K562 (cell line): ENCODE data around the gene EN1. TPM values are rescaled to one million over a fixed set of nuclear protein-coding genes. Genes with fewer than 3 reads are reported as not detected.

Source experiments
- CBX8 ChIP-seq: fragments of 200-600 bp; sonication (generic); IDR thresholded peaks from 2 replicates; pipeline ENCODE4 v1.6.1; 2012; ENCODE audit warnings: borderline replicate concordance, mixed run types, low read depth, mild to moderate bottlenecking, moderate library complexity, mixed read lengths, low read length, control low read depth, inconsistent platforms; ENCODE audit not compliant: poor library complexity, severe bottlenecking; ENCODE audit errors: extremely low read depth
- CEBPG ChIP-seq, 3 experiments: fragments of 200-800 bp in 1 of 3; sonication (Bioruptor generic) in 1 of 3; sonication (generic) in 1 of 3; formaldehyde crosslinking in 1 of 3; IDR thresholded peaks in 2 of 3; conservative IDR thresholded peaks in 1 of 3; 2 replicates each; pipeline versions ENCODE4 v1.6.1 to v1.8.0; 2016 to 2022; ENCODE audit warnings: missing compliant biosample characterization in 2 of 3, missing genetic modification characterization in 2 of 3, mild to moderate bottlenecking in 1 of 3, missing genetic modification reagents in 1 of 3
- CSDE1 ChIP-seq, 2 experiments: fragments of 450-650 bp; IDR thresholded peaks; 2 replicates each; pipeline ENCODE4 v1.6.1; 2016; ENCODE audit warnings: mild to moderate bottlenecking in 1 of 2
- FOXM1 ChIP-seq, 2 experiments: fragments of 450-650 bp in 1 of 2; sonication (generic) in 1 of 2; formaldehyde crosslinking in 1 of 2; IDR thresholded peaks; 2 replicates each; pipeline versions ENCODE4 v1.6.1 to v1.9.0; 2017 to 2022; ENCODE audit warnings: low read depth in 2 of 2, mild to moderate bottlenecking in 2 of 2, missing genetic modification reagents in 1 of 2, moderate library complexity in 1 of 2
- HMG20B ChIP-seq: fragments of 250-450 bp; sonication (Bioruptor Pico); IDR thresholded peaks from 2 replicates; pipeline ENCODE4 v1.5.0; 2021; ENCODE audit warnings: mild to moderate bottlenecking
- MTF1 ChIP-seq: fragments of 250-450 bp; sonication (Bioruptor Pico); IDR thresholded peaks from 2 replicates; pipeline ENCODE4 v1.9.0; 2021; ENCODE audit warnings: moderate library complexity, mild to moderate bottlenecking, inconsistent platforms, borderline replicate concordance
- NEUROD1 ChIP-seq: fragments of 150-350 bp; IDR thresholded peaks from 2 replicates; pipeline ENCODE4 v1.6.1; 2014; ENCODE audit warnings: borderline replicate concordance, low read length, low read depth; ENCODE audit not compliant: partially characterized antibody
- NFATC3 ChIP-seq: fragments of 450-650 bp; IDR thresholded peaks from 2 replicates; pipeline ENCODE4 v1.6.1; 2017; ENCODE audit warnings: mild to moderate bottlenecking
- PHF20 ChIP-seq: fragments of 450-650 bp; IDR thresholded peaks from 2 replicates; pipeline ENCODE4 v1.6.1; 2018; ENCODE audit not compliant: partially characterized antibody
- RB1 ChIP-seq: fragments of 450-650 bp; IDR thresholded peaks from 2 replicates; pipeline ENCODE4 v1.6.1; 2017; ENCODE audit warnings: low read depth, mild to moderate bottlenecking
- RHOXF2B ChIP-seq: fragments of 250-450 bp; sonication (Bioruptor Pico); conservative IDR thresholded peaks from 2 replicates; pipeline ENCODE4 v1.5.1; 2021
- SMARCA4 ChIP-seq: fragments of 450-650 bp; IDR thresholded peaks from 2 replicates; pipeline ENCODE4 v1.6.1; 2016
- SREBF2 ChIP-seq: sonication (generic); formaldehyde crosslinking; IDR thresholded peaks from 2 replicates; pipeline ENCODE4 v1.4.0; 2020; ENCODE audit warnings: mild to moderate bottlenecking, missing genetic modification reagents
- TAL1 ChIP-seq: fragments of 450-650 bp; IDR thresholded peaks from 2 replicates; pipeline ENCODE4 v1.6.1; 2016; ENCODE audit warnings: mild to moderate bottlenecking
- TFAM ChIP-seq: fragments of 250-450 bp; sonication (Bioruptor Pico); conservative IDR thresholded peaks from 2 replicates; pipeline ENCODE4 v1.5.0; 2021; ENCODE audit warnings: mild to moderate bottlenecking, moderate library complexity
- ZKSCAN8 ChIP-seq: fragments of 200-800 bp; sonication (Bioruptor generic); IDR thresholded peaks from 2 replicates; pipeline ENCODE4 v1.6.1; 2016; ENCODE audit warnings: missing genetic modification characterization, missing compliant biosample characterization
- ZNF282 ChIP-seq: sonication (generic); formaldehyde crosslinking; IDR thresholded peaks from 2 replicates; pipeline ENCODE4 v1.8.1; 2023; ENCODE audit warnings: missing genetic modification reagents
- ZNF347 ChIP-seq: fragments of 450-650 bp; formaldehyde crosslinking; IDR thresholded peaks from 2 replicates; pipeline ENCODE4 v1.4.0; 2020; ENCODE audit warnings: low read depth, mild to moderate bottlenecking, moderate library complexity
- polyA plus RNA-seq, 8 experiments: library from polyadenylated mRNA; depleted of rRNA in 4 of 8; stranded (reverse) in 5 of 8; unstranded in 3 of 8; fragments of >200 nt; fragmentation: Nextera tagmentation in 2 of 8; fragmentation: Illumina TruSeq in 1 of 8; extraction: Ambion mirVana in 2 of 8; extraction: Trizol in 1 of 8; gene quantifications; 2 replicates each; pipeline versions ENCODE4 v1.2.1 to v1.2.3, GENCODE V29; 2011 to 2014; ENCODE audit warnings: inconsistent platforms in 1 of 8, missing spikeins in 1 of 8
- total RNA-seq, 7 experiments: library from RNA; depleted of rRNA in 6 of 7; stranded (reverse); fragments of >200 nt in 6 of 7; fragmentation: Illumina TruSeq in 2 of 7; extraction: Trizol in 2 of 7; gene quantifications; 2 replicates each; pipeline versions ENCODE4 v1.2.1 to v1.2.3, GENCODE V29; 2011 to 2021; ENCODE audit warnings: low replicate concordance in 1 of 7
- TF ChIP-seq, protein P1 (sequence below): fragments of 250-450 bp; sonication (Bioruptor Pico); IDR thresholded peaks from 2 replicates; pipeline ENCODE4 v1.8.0; 2022; ENCODE audit warnings: inconsistent platforms
- TF ChIP-seq, protein P2 (sequence below): fragments of 200-800 bp; sonication (Bioruptor generic); IDR thresholded peaks from 2 replicates; pipeline ENCODE4 v1.6.1; 2017; ENCODE audit warnings: missing genetic modification characterization, missing compliant biosample characterization
- TF ChIP-seq, protein P3 (sequence below): fragments of 250-450 bp; sonication (Bioruptor Pico); IDR thresholded peaks from 2 replicates; pipeline ENCODE4 v1.8.0; 2021; ENCODE audit warnings: mild to moderate bottlenecking, moderate library complexity
- TF ChIP-seq, protein P4 (sequence below): sonication (generic); formaldehyde crosslinking; IDR thresholded peaks from 2 replicates; pipeline ENCODE4 v1.4.0; 2020; ENCODE audit warnings: mild to moderate bottlenecking, missing genetic modification reagents

The EN1 gene
- total and polyA plus RNA-seq, 9 of the 15 experiments (the other 6 are each of a cell fraction or from before 2014, with no cell fraction given), result 0.06 to 2.0 (median 0.51) TPM

DNA sequence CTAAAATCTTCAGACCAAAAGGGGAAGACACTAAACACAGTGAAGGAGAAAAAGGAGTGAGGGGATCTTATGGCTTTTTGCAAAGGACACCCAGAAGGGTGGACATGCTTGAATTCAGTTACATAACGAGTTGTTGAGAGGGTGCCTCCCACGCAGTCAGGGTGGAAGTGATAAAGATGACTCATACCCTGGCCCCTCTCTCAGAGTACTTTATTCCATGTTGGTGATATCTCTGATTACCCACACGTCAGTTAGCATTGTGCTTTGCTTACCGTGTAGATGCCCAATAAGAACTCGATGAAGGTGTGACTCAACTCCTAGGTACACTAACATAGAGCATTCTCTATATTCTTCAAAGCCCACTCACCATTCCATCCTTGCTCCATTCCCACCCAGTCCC, 44.4 kb downstream of the EN1 start (continued):
- no peak for TF ChIP-seq ZKSCAN8 (CRISPR knock-in tag)
- TF ChIP-seq, protein P1, sequence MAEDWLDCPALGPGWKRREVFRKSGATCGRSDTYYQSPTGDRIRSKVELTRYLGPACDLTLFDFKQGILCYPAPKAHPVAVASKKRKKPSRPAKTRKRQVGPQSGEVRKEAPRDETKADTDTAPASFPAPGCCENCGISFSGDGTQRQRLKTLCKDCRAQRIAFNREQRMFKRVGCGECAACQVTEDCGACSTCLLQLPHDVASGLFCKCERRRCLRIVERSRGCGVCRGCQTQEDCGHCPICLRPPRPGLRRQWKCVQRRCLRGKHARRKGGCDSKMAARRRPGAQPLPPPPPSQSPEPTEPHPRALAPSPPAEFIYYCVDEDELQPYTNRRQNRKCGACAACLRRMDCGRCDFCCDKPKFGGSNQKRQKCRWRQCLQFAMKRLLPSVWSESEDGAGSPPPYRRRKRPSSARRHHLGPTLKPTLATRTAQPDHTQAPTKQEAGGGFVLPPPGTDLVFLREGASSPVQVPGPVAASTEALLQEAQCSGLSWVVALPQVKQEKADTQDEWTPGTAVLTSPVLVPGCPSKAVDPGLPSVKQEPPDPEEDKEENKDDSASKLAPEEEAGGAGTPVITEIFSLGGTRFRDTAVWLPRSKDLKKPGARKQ (CRISPR knock-in tag), result no peak
- no peak for TF ChIP-seq TFAM (CRISPR knock-in tag)
- TF ChIP-seq CEBPG (CRISPR knock-in tag; IDR thresholded peaks at IDR 0.05), result no peak
- no peak for TF ChIP-seq CEBPG (tag; conservative IDR thresholded peaks at IDR 0.05 in 1 of 2, IDR thresholded peaks at IDR 0.05 in 1 of 2)
- TF ChIP-seq ZNF282, result no peak
- TF ChIP-seq, protein P2, sequence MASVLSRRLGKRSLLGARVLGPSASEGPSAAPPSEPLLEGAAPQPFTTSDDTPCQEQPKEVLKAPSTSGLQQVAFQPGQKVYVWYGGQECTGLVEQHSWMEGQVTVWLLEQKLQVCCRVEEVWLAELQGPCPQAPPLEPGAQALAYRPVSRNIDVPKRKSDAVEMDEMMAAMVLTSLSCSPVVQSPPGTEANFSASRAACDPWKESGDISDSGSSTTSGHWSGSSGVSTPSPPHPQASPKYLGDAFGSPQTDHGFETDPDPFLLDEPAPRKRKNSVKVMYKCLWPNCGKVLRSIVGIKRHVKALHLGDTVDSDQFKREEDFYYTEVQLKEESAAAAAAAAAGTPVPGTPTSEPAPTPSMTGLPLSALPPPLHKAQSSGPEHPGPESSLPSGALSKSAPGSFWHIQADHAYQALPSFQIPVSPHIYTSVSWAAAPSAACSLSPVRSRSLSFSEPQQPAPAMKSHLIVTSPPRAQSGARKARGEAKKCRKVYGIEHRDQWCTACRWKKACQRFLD (CRISPR knock-in tag), result no peak
- no peak for TF ChIP-seq HMG20B (CRISPR knock-in tag)
- peak; percentile 53; the same call in 1 of the 2 replicates for TF ChIP-seq FOXM1 (IDR thresholded peaks at IDR 0.05; ENCODE audit: low read depth)
- no peak for TF ChIP-seq FOXM1 (CRISPR knock-in tag; IDR thresholded peaks at IDR 0.05; ENCODE audit: low read depth)
- no peak for TF ChIP-seq MTF1 (CRISPR knock-in tag)
- peak; percentile 16; the same call in 1 of the 2 replicates for TF ChIP-seq RB1
- no peak for TF ChIP-seq PHF20
- TF ChIP-seq SREBF2 (CRISPR knock-in tag), result no peak
- TF ChIP-seq NFATC3, result no peak
- TF ChIP-seq, protein P3, sequence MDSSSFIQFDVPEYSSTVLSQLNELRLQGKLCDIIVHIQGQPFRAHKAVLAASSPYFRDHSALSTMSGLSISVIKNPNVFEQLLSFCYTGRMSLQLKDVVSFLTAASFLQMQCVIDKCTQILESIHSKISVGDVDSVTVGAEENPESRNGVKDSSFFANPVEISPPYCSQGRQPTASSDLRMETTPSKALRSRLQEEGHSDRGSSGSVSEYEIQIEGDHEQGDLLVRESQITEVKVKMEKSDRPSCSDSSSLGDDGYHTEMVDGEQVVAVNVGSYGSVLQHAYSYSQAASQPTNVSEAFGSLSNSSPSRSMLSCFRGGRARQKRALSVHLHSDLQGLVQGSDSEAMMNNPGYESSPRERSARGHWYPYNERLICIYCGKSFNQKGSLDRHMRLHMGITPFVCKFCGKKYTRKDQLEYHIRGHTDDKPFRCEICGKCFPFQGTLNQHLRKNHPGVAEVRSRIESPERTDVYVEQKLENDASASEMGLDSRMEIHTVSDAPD, result no peak
- TF ChIP-seq ZNF347 (CRISPR knock-in tag), result no peak
- TF ChIP-seq SMARCA4, result peak; percentile 97
- peak; percentile 75 for TF ChIP-seq NEUROD1
- TF ChIP-seq, protein P4, sequence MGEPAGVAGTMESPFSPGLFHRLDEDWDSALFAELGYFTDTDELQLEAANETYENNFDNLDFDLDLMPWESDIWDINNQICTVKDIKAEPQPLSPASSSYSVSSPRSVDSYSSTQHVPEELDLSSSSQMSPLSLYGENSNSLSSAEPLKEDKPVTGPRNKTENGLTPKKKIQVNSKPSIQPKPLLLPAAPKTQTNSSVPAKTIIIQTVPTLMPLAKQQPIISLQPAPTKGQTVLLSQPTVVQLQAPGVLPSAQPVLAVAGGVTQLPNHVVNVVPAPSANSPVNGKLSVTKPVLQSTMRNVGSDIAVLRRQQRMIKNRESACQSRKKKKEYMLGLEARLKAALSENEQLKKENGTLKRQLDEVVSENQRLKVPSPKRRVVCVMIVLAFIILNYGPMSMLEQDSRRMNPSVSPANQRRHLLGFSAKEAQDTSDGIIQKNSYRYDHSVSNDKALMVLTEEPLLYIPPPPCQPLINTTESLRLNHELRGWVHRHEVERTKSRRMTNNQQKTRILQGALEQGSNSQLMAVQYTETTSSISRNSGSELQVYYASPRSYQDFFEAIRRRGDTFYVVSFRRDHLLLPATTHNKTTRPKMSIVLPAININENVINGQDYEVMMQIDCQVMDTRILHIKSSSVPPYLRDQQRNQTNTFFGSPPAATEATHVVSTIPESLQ, result no peak
- TF ChIP-seq CSDE1 (IDR thresholded peaks at IDR 0.05), result no peak
- no peak for TF ChIP-seq RHOXF2B (CRISPR knock-in tag)
- TF ChIP-seq TAL1, result peak; percentile 81
- TF ChIP-seq CBX8, result no peak
